Dedifferentiated amniotic fluid mesenchymal stem cell (primary cell): ENCODE measurements around the gene UHRF1.
A peak's percentile ranks its signal among the peaks of the same experiment; 100 is the strongest.
"Not testable (repeated sequence)": the region's sequence is repeated elsewhere in the genome, so short reads cannot be mapped to it uniquely, and the experiment has no call there.

Experiments
- DNase-seq: peaks from one replicate; pipeline ENCODE4 v3.0.0-alpha.2; 2016; ENCODE audit errors: extremely low spot score

The UHRF1 gene

DNA sequence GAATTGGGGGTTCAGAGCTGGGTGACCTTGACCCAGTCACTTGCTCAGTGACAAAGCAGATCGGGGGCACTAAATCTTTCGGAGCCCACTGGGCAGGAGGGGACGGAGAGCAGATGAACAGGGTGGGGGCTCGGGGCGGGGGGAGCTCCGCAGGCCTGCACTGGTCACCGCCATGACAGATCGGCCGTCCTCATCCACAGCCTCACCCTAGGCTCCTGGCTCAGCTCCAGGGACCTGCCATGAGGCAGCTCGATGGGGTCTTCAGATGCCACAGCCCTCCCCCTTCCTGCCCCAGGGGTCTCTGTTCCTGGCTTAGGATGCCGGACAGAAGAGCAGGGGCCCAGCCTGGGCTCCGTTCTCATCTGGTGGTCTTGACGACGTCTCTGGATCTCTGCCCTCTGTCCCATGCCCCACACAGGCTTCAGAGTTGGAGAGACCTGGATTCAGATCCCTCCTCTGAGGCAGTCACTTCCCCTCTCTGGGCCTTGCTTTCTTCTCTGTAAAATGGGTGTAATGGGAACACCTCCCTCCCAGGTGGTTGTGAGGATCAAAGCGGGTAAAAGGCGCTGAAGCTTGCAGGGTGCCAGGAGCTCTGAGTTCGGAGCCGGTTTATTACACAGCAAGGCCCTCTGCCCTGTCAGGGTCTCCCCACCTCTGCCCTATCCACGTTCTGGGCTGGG, 62.7 kb downstream of the UHRF1 start:
- DNase-seq: no peak

DNA sequence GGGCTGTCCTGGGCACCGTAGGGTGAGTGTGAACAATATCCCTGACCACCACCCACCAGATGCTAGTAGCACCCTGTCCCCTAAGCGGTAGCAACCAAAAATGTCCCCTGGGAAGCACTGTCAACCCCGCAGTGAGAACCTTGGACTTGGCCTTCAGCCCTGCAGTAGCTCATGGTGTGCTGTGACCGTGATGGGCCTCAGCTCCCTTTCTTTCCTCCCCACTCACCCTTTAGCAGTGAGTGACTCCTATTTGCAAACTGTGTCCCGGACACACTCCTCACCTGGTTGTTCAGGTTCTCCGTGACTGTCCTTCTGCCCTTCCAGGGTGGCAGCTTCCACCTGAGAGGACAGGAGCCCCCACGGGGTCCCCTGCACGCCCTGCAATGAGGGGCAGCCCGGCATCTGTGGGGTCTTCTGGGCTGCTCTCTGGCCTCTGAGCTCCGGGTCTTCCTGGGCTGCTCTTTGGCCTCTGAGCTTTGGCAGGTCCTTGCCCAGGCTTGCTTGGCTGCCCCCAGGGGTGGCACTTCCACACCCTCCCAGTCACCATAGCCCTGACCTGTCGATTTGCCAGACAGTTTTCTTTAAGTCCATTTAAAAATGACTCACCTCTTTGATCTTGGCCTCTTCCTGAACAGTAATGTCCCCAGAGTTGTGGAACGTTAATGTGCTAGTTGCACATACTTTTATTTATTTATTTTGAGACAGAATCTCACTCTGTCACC, 63.4 kb downstream of the UHRF1 start:
- DNase-seq: no peak

DNA sequence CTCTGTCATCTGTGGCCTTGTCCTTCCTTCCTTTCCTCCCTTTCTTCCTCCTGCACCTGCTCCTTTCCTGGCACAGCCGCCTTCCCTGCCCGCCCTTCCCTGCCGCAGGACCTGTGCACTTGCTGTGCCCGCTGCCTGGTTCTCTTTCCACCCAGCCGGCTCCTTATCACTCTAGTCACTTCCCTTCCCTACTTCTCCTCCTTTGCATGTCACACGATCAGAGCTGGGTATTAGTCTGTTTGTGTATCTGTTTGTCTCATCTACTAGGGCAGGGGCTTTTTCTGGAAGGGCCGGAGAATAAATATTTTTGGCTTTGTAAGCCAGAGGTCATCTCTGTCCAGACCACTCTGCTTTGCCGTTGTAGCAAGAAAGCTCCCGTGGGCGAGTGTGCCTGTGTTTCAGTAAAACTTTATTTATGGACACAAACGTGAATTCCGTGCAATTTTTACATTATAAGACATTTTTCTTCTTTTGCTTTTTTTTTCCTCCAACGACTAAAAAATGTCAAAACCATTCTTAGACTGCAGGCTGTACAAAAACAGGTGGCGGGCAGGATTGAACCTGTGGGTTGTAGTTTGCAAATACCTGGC, 65.7 kb downstream of the UHRF1 start:
- DNase-seq: no peak

DNA sequence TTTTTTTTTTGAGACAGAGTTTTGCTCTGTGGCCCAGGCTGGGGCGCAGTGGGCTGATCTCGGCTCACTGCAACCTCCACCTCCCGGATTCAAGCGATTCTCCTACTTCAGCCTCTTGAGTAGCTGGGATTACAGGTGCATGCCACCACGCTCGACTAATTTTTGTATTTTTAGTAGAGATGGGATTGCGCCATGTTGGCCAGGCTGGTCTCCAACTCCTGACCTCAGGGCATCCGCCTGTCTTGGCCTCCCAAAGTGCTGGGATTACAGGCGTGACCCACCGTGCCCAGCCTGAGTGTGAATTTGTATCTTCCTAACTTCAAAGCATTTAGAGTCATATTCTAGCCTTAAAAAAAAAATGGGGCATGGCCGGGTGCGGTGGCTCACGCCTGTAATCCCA, 66.3 kb downstream of the UHRF1 start:
- DNase-seq: not testable (repeated sequence)

DNA sequence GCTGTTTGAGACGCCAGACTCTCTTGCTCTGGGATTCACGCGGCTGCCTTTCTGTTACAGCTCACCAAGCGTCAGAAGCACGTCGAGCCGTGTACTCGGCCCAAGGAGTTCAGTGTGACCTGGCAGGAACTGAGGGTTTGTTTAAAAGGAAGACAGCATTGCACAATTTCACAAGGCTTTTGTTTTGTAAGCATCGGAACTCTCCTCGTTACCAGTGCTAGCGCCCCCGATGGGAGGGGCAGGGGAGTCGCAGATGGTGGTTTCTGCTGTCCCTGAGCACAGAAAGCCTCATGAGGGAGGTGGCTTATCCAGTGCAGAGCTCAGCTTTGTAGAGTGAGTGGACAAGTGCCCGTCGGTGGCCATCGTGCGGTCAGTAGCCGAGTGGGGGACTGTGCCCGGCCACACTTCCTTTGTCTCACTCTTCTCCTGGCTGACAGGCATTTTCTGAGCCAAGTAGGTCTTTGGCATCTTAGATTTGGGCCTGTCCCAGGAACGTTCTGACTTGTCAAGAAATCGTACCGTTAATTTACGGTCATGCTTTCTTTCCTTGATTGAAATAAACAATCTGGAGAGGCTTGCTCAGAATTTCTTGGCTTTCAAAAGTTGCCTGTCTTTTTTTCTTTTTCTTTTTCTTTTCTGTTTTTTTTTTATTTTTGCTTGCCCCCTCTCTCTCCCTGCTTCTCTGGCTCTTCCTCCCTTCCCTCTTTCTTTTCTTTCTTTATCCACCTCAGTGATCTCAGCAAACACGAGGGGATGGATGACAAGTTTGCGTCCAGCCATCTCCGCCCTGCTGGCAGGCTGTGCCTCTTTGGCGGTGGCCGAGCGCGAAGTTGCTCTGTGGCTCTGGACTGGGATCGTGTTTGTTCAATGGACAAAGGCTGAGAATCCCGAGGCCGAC, 67.3 kb downstream of the UHRF1 start:
- no peak for DNase-seq

DNA sequence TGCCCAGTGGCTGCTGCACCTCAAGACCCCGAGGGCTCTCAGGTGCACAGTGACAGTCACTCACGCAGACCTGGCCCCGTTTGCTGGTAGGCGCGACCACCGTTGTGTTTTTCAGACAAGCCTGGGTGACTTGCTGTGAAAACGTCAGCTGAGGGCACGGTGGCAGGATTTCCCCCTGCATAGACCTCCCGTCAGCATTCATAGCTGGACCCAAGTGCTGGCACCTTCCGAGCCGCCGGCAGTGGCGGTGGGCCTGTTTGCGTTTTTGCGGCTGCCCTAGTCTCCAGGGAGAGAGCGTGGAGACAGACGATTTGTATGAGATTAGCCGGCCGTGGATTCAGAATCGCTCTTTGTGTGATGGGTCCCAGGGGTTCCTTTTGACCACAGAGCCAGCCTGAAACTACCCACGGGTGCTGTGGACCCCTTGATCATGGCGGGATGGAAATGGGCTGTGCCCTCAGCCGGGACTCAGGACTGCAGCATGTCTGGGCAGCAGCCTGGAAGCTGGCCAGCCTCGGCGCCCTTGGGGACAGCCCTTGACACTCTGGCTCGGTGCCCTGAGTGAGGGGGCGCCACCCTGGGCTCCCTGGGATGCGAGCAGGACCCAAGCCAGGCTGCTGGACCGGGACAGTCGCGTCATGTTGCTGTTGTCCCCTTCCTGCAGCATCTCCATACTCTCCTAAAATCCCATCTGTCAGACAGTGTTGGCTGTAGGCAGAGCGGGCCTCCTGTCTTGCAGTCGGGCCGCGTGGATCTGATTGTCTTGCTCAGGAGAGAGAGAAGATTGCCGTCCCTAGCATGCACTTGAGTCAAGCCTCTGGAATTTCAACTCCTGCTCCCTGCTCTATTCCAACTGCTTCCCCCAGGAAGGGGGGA, 68.2 kb downstream of the UHRF1 start:
- peak; percentile 79 for DNase-seq

DNA sequence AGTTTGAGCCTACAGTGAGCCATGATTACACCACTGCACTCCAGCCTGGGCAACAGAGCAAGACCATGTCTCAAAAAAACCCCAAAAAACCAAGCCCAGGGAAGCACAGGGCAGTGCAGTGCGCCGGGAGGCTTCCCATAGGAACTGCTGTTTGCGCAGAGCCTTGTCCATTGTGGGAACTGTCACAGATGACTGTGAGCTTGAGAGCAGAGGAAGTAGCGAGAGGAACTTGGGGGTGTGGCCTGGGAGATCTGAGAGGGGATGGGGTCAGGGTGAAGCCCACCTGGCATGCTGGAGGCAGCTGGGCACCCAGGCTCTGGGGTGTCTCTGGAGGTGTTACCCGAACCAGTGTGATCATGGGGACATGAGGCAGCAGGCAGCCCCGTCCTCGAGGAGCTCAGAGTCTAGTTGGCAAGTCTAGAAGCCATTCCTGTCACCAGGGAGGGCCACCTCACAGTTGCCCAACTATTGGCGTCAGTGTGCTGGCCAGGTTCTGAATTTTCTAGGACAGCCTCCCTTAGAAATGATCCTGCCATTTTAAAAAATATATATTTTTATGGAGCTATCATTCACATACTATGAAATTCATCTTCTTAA, 70.0 kb downstream of the UHRF1 start:
- DNase-seq: no peak

DNA sequence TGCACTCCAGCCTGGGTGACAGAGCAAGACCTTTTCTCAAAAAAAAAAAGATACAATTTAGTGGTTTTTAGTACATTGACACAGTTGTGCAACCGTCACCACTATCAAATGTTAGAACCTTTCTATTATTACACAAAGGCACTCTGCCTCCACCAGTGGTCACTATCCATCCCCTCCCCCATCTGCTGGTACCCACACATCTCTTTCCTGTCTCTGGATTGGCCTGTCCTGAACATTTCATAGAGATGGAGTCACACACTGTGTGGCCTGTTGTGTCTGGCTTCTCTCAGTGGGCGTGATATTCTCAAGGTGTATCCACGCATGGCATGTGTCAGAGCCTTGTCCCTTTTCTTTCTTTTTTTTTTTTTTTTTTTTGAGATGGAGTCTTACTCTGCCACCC, 70.8 kb downstream of the UHRF1 start:
- DNase-seq: no peak

DNA sequence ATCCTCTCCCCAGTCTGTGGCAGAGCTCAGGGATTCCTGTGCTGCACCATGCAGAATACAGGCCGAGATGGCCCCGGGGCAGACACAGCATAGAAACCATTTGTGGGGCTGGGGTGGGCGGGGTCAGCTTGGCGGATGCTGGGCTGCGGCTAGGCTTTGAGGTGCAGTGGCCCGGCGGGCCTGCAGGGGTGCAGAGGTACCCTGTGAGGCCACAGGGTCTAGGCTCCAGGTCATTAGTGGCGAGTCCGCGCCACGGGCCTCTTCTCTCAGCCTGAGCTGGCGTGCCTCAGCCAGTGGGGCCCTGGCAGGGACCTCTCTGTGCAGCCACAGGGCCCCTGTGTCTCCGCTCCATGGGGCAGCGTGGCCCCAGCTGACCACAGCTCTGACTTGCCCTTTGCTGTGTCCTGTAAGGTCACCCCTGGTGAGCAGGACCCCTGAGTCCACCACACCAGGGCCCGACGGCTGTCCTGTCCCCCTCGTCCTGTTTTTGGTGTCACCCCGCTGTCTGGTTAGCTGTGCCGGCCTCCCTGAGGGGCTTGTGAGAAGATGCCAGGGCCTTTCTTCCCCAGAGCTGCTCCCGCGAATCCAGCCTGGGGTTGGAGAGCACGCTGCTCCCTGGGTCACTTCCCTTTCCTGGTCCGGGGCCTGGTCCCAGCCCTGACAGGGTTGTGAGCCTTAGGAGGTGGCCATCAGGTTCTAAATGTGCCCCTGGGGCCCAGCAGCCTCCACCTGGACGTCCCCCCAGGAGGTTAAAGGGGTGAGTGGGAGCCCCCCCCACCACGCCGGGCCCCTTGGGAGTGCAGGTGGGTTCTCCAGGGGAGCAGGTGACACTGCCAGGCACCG, 71.8 kb downstream of the UHRF1 start:
- no peak for DNase-seq

DNA sequence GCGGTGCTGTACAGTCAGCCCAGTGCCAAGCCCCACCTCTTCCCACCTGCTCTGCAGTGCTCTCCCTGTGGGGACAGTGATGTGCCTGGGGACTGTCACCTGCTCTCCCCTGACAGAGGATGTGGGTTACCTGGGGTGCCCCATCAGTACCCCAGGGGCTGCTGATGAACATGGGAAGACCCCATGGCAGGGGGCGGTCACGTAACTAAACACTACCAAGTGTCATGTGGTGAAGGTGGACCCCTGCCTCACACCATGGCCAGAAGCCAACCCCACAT, 72.3 kb downstream of the UHRF1 start:
- DNase-seq: no peak

DNA sequence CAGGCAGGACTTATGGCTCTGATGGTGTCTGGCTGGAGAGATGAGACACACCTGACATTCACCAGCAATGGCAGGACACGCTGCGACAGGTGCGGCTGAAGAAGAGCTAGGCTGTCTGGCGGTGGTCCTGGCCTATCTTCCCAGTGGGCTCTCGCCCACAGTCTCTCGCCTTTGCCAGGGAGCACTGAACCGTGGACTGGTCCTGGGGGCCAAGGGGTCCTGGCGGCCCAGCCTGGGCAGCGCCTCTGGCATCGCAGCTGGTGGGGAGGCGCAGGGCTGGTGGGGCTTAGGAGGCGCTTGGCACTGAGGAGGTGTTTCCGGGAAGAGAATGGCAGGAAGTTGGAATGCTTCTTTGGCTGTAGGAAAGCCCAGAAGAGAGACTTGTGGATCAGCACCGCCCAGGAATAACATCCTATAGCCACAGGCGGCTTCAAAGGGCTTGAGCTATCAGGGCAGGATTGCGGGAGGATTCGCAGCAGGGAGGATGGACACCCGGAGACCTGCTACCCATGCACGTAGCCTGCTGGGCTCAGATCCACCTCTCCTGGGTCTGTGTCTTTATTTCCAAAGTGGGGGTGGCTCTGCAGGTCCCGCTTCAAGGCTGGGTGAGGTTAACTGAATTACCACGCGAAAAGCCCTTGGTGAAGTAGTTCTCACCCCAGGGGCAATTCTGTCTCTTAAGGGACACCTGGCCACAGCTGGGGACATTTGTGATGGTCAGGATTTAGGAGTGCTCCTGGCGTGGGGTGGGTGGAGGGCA, 74.2 kb downstream of the UHRF1 start:
- DNase-seq: no peak

DNA sequence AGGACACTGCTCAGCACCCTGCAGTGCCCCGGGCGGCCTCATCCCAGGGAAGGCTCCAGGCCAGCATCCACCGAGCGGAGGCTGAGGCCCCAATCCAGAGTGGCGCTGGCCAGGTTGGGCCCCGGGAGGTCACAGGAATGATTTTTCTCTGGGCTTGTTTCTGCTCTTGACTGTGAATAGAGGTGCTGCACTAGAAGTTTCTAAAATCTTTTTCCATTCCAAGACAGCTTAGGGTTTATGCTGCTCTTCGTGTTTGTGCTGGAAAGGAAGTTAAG, 74.7 kb downstream of the UHRF1 start:
- no peak for DNase-seq

DNA sequence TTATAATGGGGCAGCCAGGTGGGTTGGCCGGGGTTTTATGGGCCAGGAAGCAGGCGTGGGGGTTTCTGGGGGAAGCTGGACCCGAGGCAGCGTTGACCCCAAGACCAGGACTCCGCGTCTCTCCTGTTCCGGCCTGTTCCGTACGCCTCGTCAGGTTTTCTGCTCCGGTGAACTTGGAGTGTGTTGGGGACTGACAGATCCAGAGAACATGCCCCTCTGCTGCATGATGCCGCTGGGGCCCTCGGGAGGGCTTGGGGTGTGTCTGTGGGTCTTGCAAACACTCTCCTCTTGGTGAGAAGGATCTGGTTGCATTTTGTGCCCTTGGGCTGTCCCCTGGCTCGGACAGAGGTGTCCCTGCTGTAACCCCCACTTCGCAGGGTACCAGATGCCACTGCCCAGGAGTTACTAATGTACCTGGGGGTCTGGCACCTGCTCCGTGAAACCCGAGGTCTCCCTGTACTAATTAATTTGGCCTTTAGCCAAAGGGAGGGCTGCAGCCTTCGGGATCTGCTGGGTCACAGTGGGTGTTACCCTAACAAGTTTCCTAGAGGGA, 75.2 kb downstream of the UHRF1 start:
- DNase-seq: no peak

DNA sequence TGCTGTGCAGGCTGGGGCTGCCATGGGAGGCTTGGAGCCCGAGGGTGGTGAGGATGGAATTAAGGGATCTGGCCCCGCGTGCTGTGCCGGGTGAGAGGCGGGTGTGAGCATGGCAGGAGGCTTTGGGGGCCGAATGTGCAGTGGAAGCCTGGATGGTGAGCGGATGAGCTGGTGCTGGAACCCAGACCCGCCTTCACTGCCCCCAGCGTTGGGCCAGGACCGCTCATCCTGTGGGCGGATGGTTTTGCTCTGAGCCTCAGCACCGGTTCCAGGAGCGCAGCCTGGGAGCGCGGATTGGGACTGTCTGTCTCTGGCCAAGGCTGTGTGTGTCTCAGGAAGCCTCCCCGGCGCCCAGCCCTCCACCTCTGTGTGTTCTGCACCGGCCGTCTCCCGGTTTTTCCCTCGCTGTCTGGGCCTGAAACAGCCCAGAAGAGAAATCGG, 76.3 kb downstream of the UHRF1 start:
- no peak for DNase-seq

DNA sequence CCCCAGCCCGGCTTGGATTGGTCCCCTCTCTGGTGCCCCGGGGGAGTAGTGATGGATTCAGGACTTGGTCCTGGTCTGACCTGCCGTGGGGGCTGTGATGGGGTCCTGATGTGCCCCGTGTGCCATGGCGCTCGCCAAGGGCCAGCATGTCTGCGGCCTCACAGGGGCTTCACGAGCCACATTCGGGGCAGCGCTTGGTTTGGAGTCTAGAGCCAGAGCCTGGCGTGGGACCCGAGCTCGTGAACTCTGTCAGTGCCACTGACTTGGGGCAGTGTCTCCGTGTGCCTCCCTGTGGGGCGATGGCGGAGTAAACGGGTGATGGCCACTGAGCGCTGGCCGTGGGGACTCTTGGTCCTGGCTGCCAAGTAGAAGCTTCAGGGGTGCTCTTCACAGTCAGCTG, 76.8 kb downstream of the UHRF1 start:
- DNase-seq: no peak

DNA sequence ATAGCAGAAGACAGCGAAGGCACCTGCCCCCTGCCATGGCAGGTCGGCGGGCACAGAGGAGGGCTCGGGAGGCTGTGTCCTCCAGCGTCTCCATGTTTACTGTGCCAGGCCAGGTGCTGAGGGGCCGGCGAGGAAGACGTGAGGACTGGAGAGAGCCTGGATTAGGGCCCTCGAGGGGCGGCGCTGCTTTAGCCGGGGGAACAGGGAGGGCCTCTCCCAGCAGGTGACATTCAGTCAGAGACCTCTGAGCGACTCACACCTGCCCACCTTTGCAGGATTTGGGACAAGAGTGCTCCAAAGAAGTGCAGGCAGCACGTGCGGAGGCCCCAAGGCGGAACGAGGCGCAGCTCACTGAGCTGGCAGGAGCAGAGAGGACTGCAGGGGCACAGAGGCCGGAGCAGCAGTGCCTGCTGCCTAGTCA, 77.2 kb downstream of the UHRF1 start:
- no peak for DNase-seq

DNA sequence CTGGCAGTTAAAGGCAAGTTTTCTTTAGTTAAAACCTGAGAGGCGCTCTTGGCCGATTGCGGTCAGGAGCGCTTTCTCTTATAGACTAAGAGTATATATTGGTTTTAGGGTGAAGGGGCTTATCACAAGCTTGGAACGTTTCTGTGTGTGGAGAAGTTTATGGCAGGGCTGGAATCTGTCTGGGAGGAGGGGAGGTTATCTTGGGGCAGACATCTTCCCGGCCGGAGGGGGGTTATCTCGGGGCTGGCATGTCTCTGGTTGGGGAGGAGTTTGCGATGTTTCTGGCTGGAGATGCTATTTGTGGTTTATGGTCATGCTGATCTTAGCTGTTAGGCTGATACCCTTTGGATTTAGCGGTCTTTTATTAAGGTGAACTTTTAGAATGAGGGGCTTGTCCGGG, 78.0 kb downstream of the UHRF1 start:
- DNase-seq: no peak

DNA sequence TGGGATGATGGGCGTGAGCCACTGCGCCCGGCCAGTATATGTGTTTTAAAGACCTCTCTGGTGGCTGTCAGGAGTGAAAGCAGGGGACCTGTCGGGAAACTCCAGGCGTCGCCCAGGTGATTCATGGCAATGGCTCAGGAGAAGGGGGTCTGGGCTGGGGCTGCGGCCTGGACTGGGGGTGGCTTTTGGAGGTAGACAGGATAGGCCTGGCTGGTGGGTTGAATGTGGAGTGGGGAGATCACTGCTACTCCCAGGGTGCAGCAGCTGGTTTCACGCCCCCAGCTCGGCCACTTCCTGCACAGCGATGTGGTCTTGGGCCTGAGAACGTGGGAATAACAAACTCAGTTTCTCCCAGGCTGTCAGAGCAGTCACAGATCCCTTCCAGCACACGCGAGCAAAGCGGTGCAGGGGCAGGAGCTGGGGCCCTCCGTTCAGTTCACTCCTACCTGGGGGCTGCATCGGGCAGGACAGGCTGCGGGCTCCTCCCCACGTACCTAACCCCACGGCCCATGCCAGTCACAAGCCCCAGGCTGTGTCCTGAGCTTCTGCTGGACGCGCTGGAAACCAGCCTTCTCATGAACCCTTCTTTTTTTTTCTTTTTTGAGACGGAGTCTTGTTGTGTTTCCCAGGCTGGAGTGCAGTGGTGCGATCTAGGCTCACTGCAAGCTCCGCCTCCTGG, 78.5 kb downstream of the UHRF1 start:
- no peak for DNase-seq

DNA sequence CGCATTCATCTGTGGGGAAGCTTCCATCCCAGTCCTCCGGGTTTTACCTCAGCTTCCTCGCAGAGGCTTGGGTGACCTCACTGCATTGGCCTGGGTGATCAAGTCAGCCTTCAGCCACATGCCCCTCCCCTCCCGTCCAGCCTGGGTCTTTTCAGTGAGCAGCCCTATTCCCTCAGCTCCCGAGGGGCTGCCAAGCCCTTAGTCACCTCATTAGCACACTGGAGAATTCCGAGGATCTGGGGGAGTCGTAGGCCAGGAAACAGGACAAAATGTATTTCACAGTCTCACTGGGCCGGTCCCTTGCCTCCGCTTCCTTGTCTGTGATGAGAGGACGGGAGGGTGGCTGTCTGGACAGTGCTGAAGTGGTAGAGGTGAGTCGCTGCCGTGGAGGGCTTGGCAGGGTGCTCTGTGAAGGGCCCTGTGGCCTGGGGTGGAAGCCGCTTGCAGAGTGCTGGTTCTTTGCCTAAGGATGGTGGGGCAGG, 79.5 kb downstream of the UHRF1 start:
- no peak for DNase-seq
